ENCODE measurements around the gene ADCYAP1R1.

The ADCYAP1R1 gene

DNA sequence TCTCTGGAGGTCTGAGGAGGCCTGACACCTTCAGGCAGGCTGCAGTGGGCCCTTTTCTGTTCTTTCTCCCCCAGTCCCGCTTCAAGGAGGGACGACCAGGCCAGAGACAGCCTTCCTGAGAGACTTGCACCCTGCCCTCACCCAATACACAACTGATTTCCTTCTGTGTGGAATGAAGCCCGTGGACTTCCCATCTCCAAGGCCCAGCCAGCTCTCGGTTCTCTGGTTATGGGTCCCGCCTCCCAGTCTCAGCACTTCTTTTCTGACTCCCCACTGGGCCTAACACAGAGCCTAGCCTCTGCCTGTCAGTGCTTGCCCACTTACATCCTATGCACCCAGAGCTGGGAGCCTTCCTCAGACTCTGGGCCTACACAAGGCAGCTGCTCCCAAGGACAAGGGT lies 24.1 kb upstream of the ADCYAP1R1 start:
- Histone ChIP-seq H3K9me2 (replicated peaks; ENCODE audit: control insufficient read depth, low read length) (no peaks in the 10 kb centered on the region), H3K4me1 (ENCODE audit: control insufficient read depth, low read length) (0 out of 2 replicates have a peak, but pooled peaks cover 3% of the 10 kb centered on the region), H3K9me3 (ENCODE audit: control insufficient read depth, insufficient read depth, low read length) (no peaks in the 10 kb centered on the region), H3K36me3 (ENCODE audit: control insufficient read depth, low read length) (no peaks in the 10 kb centered on the region), H4K20me1 (ENCODE audit: control insufficient read depth, insufficient read depth, low read depth, low read length) (no peaks in the 10 kb centered on the region), H3K4me2 (ENCODE audit: low read length) (no peak overlapping the region), H3K27ac (ENCODE audit: low read depth, low read length) (no peak overlapping the region), H3K4me3 (ENCODE audit: low read length) (no peak overlapping the region), H3K27me3 (ENCODE audit: control insufficient read depth, low read length) (no peaks in the 10 kb centered on the region), H3K79me2 (ENCODE audit: control insufficient read depth, low read length) (no peaks in the 10 kb centered on the region), H3F3A (ENCODE audit: control insufficient read depth, insufficient read depth) (no peaks in the 10 kb centered on the region)
- no peak for TF ChIP-seq EZH2phosphoT487 (IDR thresholded peaks at IDR 0.05; ENCODE audit: borderline replicate concordance, low read length)
- TF ChIP-seq, protein P1, sequence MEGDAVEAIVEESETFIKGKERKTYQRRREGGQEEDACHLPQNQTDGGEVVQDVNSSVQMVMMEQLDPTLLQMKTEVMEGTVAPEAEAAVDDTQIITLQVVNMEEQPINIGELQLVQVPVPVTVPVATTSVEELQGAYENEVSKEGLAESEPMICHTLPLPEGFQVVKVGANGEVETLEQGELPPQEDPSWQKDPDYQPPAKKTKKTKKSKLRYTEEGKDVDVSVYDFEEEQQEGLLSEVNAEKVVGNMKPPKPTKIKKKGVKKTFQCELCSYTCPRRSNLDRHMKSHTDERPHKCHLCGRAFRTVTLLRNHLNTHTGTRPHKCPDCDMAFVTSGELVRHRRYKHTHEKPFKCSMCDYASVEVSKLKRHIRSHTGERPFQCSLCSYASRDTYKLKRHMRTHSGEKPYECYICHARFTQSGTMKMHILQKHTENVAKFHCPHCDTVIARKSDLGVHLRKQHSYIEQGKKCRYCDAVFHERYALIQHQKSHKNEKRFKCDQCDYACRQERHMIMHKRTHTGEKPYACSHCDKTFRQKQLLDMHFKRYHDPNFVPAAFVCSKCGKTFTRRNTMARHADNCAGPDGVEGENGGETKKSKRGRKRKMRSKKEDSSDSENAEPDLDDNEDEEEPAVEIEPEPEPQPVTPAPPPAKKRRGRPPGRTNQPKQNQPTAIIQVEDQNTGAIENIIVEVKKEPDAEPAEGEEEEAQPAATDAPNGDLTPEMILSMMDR (IDR thresholded peaks at IDR 0.05; ENCODE audit: low read depth, low read length, poor library complexity, severe bottlenecking): no peak

DNA sequence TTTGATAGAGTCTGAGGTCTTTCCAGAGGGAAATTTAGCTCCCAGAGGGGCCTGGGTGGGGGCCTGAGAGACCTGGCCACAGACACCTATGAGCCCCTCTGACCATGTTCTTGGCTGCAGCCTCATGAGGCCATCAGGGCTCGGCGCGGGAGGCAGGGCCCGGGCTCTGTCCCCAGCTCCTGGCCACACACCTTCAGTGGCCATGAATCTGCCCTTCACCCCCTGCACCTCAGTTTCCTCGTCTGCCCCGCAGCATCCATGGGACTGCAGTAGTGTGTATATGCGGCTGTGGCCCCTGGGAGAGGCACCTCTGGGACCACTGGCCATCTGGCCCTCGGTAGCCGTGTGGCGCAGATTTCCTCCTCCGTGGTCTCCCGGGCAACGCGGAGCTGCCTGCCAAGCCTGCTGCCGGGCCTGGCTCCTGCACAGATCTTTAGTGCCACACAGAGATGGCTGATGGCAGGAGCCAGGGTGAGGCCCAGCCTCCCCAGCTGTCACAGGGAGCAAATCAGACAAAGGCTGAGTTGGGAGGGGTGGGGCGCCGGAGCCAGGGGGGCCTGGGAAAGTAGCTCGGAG lies 23.6 kb upstream of the ADCYAP1R1 start:
- H3K27me3 ChIP-seq (ENCODE audit: control insufficient read depth, low read length): no peaks in the 10 kb centered on the region
- H3F3A ChIP-seq (ENCODE audit: control insufficient read depth, insufficient read depth): no peaks in the 10 kb centered on the region
- no peaks in the 10 kb centered on the region for H3K36me3 ChIP-seq (ENCODE audit: control insufficient read depth, low read length)
- no peak overlapping the region for H3K4me3 ChIP-seq (ENCODE audit: low read length)
- no peak overlapping the region for H3K27ac ChIP-seq (ENCODE audit: low read depth, low read length)
- H4K20me1 ChIP-seq (ENCODE audit: control insufficient read depth, insufficient read depth, low read depth, low read length): no peaks in the 10 kb centered on the region
- no peaks in the 10 kb centered on the region for H3K79me2 ChIP-seq (ENCODE audit: control insufficient read depth, low read length)
- H3K4me2 ChIP-seq (ENCODE audit: low read length): no peak overlapping the region
- TF ChIP-seq EZH2phosphoT487 (IDR thresholded peaks at IDR 0.05; ENCODE audit: borderline replicate concordance, low read length): no peak
- TF ChIP-seq, protein P1 (IDR thresholded peaks at IDR 0.05; ENCODE audit: low read depth, low read length, poor library complexity, severe bottlenecking): no peak
- 0 out of 2 replicates have a peak, but pooled peaks cover 3% of the 10 kb centered on the region for H3K4me1 ChIP-seq (ENCODE audit: control insufficient read depth, low read length)
- H3K9me2 ChIP-seq (replicated peaks; ENCODE audit: control insufficient read depth, low read length): no peaks in the 10 kb centered on the region
- H3K9me3 ChIP-seq (ENCODE audit: control insufficient read depth, insufficient read depth, low read length): no peaks in the 10 kb centered on the region

DNA sequence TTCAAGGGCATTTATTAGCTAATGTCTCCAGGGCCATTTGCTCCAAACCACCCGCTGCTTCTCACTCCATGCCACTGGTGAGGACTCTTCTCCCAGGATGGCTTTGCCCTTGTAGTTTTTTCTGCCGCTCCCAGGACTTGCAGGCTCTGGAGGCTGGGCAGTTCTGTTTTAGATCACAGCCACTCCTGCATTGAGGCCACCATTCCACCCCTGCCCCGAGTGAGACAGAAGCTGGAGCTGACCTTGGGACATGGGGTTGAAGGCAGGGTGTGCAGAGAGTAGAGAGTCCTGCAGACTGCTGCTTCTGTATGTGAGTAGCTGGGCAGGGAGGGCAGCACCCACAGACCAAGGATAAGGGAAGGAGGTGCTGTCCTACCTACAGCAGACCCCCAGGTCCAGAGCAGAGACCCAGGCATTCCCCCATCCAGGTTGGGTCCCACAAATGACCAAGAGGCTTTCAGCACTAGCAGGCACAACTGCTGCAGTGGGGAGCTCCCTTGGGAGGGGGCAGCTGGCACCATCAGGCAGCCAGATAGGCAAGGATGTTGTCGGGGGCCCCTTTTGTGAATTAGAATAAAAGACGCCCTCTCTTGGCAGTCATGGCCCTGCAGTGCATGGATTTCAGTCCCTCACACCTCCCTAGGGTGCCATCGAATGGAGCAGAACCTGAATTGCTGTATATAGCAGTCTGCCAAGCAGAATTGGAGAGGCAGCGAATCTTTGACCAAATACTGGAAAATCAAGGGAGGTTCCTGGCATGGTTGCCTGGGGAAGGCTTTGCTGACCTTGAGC lies 22.7 kb upstream of the ADCYAP1R1 start:
- Histone ChIP-seq H3K4me3 (ENCODE audit: low read length) (no peak overlapping the region), H3K27ac (ENCODE audit: low read depth, low read length) (no peak overlapping the region), H4K20me1 (ENCODE audit: control insufficient read depth, insufficient read depth, low read depth, low read length) (no peaks in the 10 kb centered on the region), H3K4me1 (ENCODE audit: control insufficient read depth, low read length) (0 out of 2 replicates have a peak, but pooled peaks cover 3% of the 10 kb centered on the region), H3K27me3 (ENCODE audit: control insufficient read depth, low read length) (peaks cover 2% of the 10 kb centered on the region; the same call in 1 of the 2 replicates), H3K9me3 (ENCODE audit: control insufficient read depth, insufficient read depth, low read length) (no peaks in the 10 kb centered on the region), H3K36me3 (ENCODE audit: control insufficient read depth, low read length) (no peaks in the 10 kb centered on the region), H3K79me2 (ENCODE audit: control insufficient read depth, low read length) (no peaks in the 10 kb centered on the region), H3F3A (ENCODE audit: control insufficient read depth, insufficient read depth) (no peaks in the 10 kb centered on the region), H3K4me2 (ENCODE audit: low read length) (no peak overlapping the region), H3K9me2 (replicated peaks; ENCODE audit: control insufficient read depth, low read length) (no peaks in the 10 kb centered on the region)
- TF ChIP-seq EZH2phosphoT487 (IDR thresholded peaks at IDR 0.05; ENCODE audit: borderline replicate concordance, low read length): no peak
- TF ChIP-seq, protein P1 (IDR thresholded peaks at IDR 0.05; ENCODE audit: low read depth, low read length, poor library complexity, severe bottlenecking): no peak

All from DOHH2 (cell line).